GM20000 (cell line): ENCODE data around the gene CPEB1.

Source experiments
- DNase-seq: peaks from one replicate; pipeline ENCODE4 v3.0.0; 2012; ENCODE audit warnings: low spot score
- TF ChIP-seq, protein P1 (sequence below): IDR thresholded peaks from 2 replicates; pipeline ENCODE4 v1.5.1; 2012; ENCODE audit warnings: mild to moderate bottlenecking, control low read depth; ENCODE audit errors: extremely low read depth, missing control alignments

Gene CPEB1

DNA sequence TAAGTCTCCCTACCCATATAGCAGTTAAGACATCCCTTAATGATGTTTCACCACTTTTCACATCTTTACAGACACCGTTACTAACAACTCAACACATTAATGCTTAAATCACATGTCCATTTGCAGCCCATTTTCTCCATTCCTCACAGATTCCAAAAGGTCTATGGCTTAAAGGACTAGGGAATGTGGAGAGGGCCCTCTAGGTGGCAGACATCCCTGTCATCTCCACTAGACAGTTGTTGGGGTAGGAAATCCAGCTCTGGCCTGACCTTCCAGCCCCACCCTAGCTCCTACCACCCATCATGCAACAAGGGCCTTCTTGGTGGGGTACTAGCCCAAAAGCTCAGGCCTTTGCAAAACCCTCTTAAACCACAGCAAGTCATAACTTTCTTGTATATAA lies 25.2 kb downstream of the CPEB1 start:
- no peak for DNase-seq
- TF ChIP-seq, protein P1, sequence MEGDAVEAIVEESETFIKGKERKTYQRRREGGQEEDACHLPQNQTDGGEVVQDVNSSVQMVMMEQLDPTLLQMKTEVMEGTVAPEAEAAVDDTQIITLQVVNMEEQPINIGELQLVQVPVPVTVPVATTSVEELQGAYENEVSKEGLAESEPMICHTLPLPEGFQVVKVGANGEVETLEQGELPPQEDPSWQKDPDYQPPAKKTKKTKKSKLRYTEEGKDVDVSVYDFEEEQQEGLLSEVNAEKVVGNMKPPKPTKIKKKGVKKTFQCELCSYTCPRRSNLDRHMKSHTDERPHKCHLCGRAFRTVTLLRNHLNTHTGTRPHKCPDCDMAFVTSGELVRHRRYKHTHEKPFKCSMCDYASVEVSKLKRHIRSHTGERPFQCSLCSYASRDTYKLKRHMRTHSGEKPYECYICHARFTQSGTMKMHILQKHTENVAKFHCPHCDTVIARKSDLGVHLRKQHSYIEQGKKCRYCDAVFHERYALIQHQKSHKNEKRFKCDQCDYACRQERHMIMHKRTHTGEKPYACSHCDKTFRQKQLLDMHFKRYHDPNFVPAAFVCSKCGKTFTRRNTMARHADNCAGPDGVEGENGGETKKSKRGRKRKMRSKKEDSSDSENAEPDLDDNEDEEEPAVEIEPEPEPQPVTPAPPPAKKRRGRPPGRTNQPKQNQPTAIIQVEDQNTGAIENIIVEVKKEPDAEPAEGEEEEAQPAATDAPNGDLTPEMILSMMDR: no peak

DNA sequence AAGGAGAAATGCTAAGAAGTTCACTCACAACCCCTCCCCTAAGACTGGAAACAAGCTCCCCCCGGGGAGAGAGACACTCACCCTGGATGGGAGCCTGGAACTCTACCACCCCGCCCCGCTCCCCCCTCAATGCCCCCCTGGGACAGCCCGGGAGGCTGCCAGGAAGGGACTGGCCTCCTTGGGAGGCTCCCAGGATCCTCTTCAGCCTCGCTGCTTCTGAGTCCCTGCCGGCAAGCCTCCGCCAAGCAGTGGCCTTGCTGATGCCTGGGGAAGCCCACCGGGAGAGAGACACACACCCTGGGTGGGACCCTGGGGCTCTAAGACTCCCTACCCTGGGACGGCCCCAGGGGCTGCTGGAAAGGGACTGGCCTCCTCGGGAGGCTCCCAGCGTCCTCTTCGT lies 33.4 kb downstream of the CPEB1 start:
- TF ChIP-seq, protein P1: no peak
- DNase-seq: no peak

DNA sequence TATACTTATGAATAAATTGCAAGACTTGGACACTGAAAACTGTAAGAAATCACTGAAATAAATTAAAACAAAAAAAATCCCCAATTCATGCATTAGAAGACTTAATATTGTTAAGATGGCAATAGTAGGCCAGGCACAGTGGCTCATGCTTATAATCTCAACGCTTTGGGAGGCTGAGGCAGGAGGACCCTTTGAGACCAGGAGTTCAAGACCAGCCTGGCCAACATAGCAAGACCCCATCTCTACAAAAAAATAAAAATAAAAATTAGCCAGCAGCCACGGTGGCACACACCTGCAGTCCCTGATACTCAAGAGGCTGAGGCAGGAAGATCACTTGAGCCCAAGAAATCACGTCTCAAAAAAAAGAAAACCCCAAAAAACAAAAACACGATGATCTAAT lies 35.8 kb downstream of the CPEB1 start:
- DNase-seq: no peak
- TF ChIP-seq, protein P1: no peak

DNA sequence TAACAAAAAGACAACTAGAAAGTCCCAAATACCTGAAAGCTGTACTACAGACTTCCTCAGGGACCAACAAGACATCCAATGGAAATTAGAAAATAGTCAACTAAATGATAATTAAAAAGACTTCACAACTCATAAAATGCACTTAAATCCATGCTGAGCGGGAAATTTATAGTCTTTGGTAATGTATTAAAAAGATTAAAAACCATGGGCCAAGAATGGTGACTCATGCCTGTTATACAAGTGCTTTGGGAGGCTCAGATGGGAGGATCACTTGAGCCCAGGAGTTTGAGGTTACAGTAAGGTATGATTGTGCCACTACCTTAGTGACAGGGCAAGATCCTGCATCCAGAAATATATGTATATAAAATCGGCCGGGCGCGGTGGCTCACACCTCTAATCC lies 45.0 kb downstream of the CPEB1 start:
- TF ChIP-seq, protein P1: no peak
- DNase-seq: no peak

DNA sequence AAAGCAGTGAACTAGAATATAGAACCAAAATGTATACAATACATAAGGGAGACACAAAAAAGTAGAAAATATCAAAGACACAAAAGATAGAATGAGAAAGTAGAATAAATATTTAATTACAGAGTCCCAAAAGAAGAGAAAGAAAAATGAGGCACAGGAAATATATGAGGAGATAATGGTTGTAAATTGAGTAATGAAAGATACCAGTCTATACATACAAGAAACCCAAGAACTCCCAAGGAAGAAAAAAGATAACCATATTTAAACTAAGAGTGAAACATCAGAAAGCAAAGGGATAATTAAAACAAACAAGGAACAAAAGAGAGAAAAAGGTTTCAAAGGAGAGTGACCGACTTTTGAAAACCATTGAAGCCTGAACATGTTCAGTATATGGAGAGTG lies 47.3 kb downstream of the CPEB1 start:
- no peak for DNase-seq
- TF ChIP-seq, protein P1: no peak

DNA sequence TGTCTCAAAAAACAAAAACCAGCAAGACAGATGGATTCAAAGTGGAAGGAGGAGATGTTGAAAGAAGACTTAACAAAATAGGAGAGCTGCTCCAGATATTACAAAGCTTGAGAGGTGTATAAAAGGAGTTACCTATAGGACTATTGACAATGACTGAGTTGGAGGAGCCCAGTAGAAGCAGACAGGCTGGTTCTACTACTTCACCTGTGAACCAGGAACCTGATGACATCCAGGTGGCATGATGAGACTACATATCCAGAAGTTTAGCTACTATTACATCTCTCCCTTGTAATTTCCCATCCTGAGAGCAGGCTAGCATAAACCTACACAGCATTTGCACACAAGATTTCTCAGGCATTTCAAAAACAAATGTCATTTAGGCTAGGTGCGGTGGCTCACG lies 49.3 kb downstream of the CPEB1 start:
- TF ChIP-seq, protein P1: no peak
- no peak for DNase-seq

DNA sequence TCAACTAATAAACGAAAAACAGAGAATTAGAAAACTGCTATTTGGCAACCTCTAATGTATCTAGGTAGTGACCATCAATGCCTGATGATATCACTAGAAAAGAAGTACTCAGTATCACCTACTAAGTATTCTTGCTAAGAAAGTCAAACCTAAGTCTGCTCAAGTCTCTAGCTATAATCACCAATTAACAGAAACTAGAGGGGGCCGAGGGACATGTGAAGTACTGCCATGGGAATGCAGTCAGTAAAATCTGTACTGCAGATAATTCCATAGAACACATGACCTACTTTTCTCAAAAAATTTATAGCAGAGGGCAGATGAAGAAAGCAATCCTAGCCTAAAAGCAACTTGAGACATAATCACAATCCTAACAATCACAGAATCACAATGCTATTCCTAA lies 51.4 kb downstream of the CPEB1 start:
- DNase-seq: no peak
- TF ChIP-seq, protein P1: no peak
